B cell (primary cell): ENCODE measurements around the gene PAM.

Source experiments
- CTCF ChIP-seq: fragments of 200-600 bp; IDR thresholded peaks from one replicate; pipeline ENCODE4 v1.8.0; 2022; ENCODE audit warnings: antibody characterized with exemption, mild to moderate bottlenecking
- EZH2 ChIP-seq: IDR thresholded peaks from 2 replicates; pipeline ENCODE4 v1.6.1; 2012; ENCODE audit warnings: borderline replicate concordance, low read depth, mild to moderate bottlenecking, moderate library complexity, low read length; ENCODE audit not compliant: insufficient read depth, poor library complexity, severe bottlenecking

GRCh38 chr5:102777099-102777498, 22.0 kb downstream of the PAM start:
- TF ChIP-seq CTCF, result no peak
- no peak for TF ChIP-seq EZH2
